HepG2 (cell line): Measurements from ENCODE around the gene KCNJ1.

Experiments
- CTCF ChIP-seq: sonication (generic); formaldehyde crosslinking; IDR thresholded peaks from 2 replicates; pipeline ENCODE4 v1.5.0; 2020; ENCODE audit warnings: mild to moderate bottlenecking, missing genetic modification reagents, moderate library complexity
- KDM1A ChIP-seq: IDR thresholded peaks from 2 replicates; pipeline ENCODE4 v1.6.1; 2016; ENCODE audit warnings: missing compliant biosample characterization
- POLR2A ChIP-seq, 2 experiments: IDR thresholded peaks; 2 replicates each; pipeline ENCODE4 v1.6.1; 2011; ENCODE audit warnings: low read depth in 2 of 2, low read length in 2 of 2, mild to moderate bottlenecking in 1 of 2, moderate library complexity in 1 of 2; ENCODE audit not compliant: insufficient read depth in 1 of 2
- POLR2AphosphoS5 ChIP-seq: IDR thresholded peaks from 2 replicates; pipeline ENCODE4 v1.6.1; 2012; ENCODE audit warnings: low read depth, low read length
- PRDM10 ChIP-seq: sonication (generic); formaldehyde crosslinking; IDR thresholded peaks from 2 replicates; pipeline ENCODE4 v1.4.0; 2020; ENCODE audit warnings: low read depth, missing genetic modification reagents
- ZBTB26 ChIP-seq: IDR thresholded peaks from 2 replicates; pipeline ENCODE4 v1.6.1; 2016; ENCODE audit warnings: missing compliant biosample characterization, missing genetic modification reagents, borderline replicate concordance
- ZHX1 ChIP-seq: sonication (generic); formaldehyde crosslinking; IDR thresholded peaks from 2 replicates; pipeline ENCODE4 v1.8.1; 2022; ENCODE audit warnings: low read depth, mild to moderate bottlenecking, missing genetic modification reagents
- ZNF207 ChIP-seq: fragments of 450-650 bp; IDR thresholded peaks from 2 replicates; pipeline ENCODE4 v1.6.1; 2016; ENCODE audit warnings: antibody characterized with exemption, borderline replicate concordance
- ZNF414 ChIP-seq: sonication (generic); formaldehyde crosslinking; IDR thresholded peaks from 2 replicates; pipeline ENCODE4 v1.5.0; 2020; ENCODE audit warnings: missing genetic modification reagents
- ZNF563 ChIP-seq: sonication (generic); formaldehyde crosslinking; IDR thresholded peaks from 2 replicates; pipeline ENCODE4 v1.8.0; 2022; ENCODE audit warnings: mild to moderate bottlenecking, moderate library complexity, missing genetic modification reagents
- ZNF724P ChIP-seq: sonication (generic); formaldehyde crosslinking; IDR thresholded peaks from 2 replicates; pipeline ENCODE4 v1.8.0; 2022; ENCODE audit warnings: missing genetic modification reagents, borderline replicate concordance

GRCh38 chr11:128800871-128801417 is 66.2 kb downstream of the KCNJ1 start:
- TF ChIP-seq PRDM10 (CRISPR knock-in tag) (no peak), POLR2A (IDR thresholded peaks at IDR 0.05; ENCODE audit: insufficient read depth in 1 of 2, low read depth in 2 of 2, low read length in 2 of 2) (no peak), ZNF563 (CRISPR knock-in tag) (no peak), ZBTB26 (CRISPR knock-in tag) (no peak), POLR2AphosphoS5 (no peak), ZNF414 (CRISPR knock-in tag) (no peak), KDM1A (CRISPR knock-in tag) (no peak), ZNF207 (no peak), ZHX1 (CRISPR knock-in tag) (no peak), CTCF (CRISPR knock-in tag) (no peak), ZNF724P (CRISPR knock-in tag) (no peak)
